ENCODE results near the gene ZNF532. TPM values are rescaled to one million over a fixed set of nuclear protein-coding genes. Genes with fewer than 3 reads are reported as not detected.

The ZNF532 gene
- total RNA-seq, 1 donor from 2014 or later, result 33.1 TPM

- DNase-seq (ENCODE audit: low read depth in 2 of 2), result no peak
Measured at GRCh38 chr18:58870130-58870529, 5.5 kb downstream of the ZNF532 start.

DNA sequence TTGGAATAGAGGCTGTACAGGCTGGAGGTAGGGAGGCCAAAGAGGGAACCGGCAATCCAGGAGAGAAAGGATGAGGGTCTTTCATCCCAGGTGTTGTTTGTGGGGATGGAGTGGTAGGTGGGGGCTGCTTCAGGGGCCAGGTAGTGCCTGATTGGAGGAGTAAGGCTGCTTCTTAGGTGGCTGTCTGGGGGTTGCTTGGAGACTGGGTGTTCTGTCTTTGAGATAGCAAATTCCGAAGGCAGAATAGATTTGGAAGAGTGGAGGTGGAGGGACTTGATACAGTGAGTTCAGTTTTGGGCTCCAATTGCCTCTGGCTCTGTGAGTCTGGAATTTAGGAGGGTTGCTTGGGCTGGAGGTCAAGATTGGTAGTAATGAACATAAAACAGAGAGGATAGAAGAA, 5.9 kb downstream of the ZNF532 start:
- DNase-seq (ENCODE audit: low read depth in 2 of 2), result no peak

- DNase-seq (ENCODE audit: low read depth in 2 of 2), result no peak
Measured at GRCh38 chr18:58871514-58872420, 7.1 kb downstream of the ZNF532 start.

DNA sequence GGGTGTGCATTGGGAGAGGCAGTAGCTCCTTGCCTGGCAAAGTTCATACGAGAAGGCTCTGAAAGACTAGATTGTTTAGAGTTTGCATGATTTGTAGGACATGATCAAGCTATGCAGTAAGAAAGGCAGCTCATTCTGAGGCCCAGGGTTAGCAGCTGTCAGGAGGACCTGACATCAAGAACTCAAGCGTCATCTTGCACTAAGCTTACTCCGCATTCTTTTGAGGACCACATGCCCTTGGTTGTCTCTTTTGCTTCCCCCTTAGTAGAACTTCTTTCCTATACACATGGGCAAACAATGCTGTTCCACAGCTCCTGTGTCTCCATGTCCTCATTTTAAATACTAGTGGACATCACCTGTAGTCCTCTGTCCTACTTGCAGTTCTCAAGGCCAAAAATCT, 14.0 kb downstream of the ZNF532 start:
- DNase-seq (ENCODE audit: low read depth in 2 of 2), result no peak

DNA sequence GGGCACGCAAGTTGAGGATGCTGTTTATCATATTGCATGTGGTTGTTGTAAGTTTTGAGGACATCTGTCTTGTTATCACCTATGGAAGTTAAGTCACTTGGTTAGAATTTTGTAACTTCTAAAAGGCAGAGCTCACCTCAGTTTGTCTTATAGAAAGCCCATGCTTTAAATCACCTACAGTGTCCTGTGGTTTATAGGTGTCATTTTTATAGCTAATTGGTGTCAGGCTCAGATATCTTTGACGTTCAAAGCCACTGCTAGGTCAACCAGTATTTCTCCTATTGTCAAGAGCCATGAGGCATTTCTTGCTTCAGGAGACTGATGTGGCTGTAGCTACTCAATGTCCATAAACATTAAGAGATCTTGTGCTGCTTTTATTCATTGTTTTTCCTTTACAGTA, 16.8 kb downstream of the ZNF532 start:
- no peak for DNase-seq (ENCODE audit: low read depth in 2 of 2)

- DNase-seq (ENCODE audit: low read depth in 2 of 2), result no peak
Measured at GRCh38 chr18:58882044-58882443, 17.4 kb downstream of the ZNF532 start.

DNA sequence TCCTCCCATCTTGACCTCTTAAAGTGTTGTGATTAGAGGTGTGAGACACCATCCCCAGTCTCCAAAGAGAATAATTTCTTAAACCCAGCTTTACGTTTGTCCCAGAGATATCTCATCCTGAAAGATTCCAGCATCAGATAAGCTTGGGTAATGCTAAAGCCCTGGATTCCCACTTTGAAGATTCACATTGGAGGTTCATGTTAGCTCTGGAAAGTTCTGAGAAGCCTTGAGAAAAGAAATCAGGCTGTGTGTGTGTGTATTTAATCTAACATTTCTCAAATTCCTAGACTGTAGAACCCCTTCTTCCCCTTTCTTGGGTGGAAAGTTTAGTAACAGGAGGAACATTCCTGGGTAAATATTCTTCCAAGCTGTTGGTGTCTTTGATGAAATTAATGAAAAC, 18.0 kb downstream of the ZNF532 start:
- no peak for DNase-seq (ENCODE audit: low read depth in 2 of 2)

GRCh38 chr18:58884680-58885079, 20.0 kb downstream of the ZNF532 start:
- DNase-seq (ENCODE audit: low read depth in 2 of 2), result no peak

DNA sequence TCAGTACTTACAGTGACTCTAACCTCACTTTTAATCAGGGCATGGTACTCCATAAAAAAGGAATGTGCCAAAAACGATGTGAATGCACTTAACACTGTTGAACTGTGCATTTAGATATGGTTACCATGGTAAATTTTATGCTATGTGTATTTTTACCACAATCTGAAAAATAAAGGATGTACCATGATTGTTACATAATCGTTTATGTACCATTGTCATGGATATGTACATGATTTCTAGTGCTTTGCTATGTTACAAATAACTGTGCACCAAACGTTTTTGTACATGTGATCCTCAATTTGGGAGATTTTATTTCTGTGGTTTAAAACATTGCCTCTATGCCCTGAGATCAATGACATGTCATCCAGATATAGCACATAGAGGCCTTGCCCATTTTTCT, 21.8 kb downstream of the ZNF532 start:
- DNase-seq (ENCODE audit: low read depth in 2 of 2), result no peak

GRCh38 chr18:58886864-58887612, 22.4 kb downstream of the ZNF532 start:
- no peak for DNase-seq (ENCODE audit: low read depth in 2 of 2)

DNA sequence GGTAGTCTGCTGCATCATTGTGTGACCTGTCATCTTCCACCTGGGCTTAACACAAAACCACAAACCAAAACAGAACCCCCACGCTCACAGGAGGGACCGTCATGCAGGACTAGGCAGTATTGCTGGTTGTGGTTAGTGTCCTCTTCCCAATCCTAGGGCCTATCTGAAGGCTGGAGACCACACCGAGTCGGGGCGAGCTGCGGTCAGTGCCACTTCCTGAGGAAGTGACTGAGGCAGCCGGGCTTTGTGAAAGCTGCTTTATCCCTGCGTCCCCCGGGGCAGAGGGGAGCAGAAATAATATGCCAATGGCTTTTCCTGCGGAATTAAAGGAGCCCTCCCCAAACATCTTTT, 22.9 kb downstream of the ZNF532 start:
- DNase-seq (ENCODE audit: low read depth in 2 of 2), result peak; percentile 50 to 89

DNA sequence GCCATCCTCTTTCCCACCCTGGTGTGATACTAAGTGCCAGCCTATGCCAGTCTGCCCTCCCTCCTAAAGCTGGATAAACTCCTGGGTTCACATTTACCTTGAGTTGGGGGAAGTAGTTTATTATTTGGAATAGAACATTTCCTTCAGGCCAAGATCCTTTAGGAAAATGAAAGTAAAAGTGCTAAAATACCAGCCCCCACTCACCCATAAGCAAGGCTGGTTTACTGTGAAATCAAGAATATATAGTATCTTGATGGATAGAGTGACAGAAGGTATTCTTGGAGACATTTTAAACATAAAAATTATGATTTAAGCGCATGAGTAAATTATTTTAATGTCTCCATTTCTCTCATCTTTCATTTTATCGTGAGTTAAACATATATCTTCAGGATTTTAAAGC, 27.1 kb downstream of the ZNF532 start:
- DNase-seq (ENCODE audit: low read depth in 2 of 2), result no peak

DNA sequence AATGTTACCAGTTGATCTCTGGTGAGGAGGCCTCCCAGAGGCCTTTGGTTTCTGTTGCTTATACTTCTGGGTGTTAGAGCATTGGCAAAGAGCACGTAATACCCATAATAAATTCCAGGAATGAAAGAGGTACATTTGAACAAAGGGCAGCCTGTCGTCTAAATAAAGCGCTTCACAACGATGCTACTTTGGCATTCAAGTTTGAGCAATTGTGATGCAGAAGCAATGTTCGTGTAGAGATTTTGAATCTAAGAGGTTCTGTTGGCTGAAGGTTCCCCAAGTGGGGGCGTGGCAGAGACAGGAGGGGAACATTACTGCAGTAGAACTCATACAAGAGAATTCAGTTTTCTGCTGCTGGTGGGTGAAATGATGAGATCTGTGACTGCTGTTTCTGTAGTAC, 27.8 kb downstream of the ZNF532 start:
- no peak for DNase-seq (ENCODE audit: low read depth in 2 of 2)

GRCh38 chr18:58893388-58894099, 28.9 kb downstream of the ZNF532 start:
- DNase-seq (ENCODE audit: low read depth in 2 of 2), result no peak

- no peak for DNase-seq (ENCODE audit: low read depth in 2 of 2)
Measured at GRCh38 chr18:58894930-58895329, 30.3 kb downstream of the ZNF532 start.

DNA sequence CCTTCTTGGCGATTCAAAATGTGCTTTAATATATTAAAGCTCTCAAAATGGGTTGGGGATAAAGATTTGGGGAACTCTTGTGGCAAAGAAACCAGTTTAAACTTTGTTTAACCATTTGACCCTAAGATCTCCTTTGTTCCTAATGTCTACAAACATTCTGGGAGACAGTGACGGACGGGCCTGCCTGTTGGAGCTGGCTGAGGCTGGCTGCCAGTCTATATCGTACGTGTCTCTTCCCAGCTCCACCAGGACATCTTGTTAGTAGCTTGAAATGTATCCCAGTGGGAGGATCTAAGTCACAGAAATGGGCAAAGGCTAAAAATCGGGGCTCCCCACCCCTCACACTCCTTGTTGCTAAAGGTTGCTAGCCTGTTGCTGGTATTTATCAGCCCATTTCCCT, 30.7 kb downstream of the ZNF532 start:
- no peak for DNase-seq (ENCODE audit: low read depth in 2 of 2)

- no peak for DNase-seq (ENCODE audit: low read depth in 2 of 2)
Measured at GRCh38 chr18:58896268-58896667, 31.6 kb downstream of the ZNF532 start.

DNA sequence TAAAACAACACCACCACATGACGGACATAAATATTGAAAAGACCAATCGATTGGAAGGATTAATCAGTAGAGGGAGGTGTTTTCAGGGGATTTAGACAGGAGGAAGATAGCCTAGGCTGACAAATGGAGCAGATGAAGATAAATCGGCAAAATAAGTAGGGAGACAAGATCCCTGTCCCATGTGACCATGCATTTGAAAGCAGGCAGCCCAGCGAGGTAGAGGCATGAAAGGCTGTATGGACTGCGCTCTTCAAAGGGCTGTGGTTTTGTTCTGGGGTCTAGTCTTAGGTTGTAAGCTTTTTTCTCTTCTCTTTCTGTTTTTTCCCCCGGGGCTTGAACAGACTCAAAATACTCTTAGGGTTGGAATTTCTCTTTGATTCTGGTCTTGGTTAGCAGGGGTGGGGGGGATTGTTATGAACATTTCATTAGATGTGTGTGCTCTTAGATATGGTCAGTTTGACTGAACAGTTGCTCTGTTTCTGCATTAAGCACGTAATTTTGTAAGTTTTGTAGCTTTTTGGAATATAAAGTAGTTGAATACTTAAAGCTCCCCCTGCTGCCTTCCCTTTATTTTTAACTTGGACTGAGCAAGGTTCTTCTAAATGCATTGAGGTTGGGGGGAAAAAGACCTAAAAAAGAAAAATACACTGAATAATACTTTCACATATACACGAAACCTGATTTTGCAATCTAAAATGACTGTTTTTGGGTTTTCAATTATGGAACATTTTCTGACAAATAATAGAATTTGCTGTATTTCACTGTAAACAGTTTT, 32.2 kb downstream of the ZNF532 start:
- DNase-seq (ENCODE audit: low read depth in 2 of 2), result no peak

DNA sequence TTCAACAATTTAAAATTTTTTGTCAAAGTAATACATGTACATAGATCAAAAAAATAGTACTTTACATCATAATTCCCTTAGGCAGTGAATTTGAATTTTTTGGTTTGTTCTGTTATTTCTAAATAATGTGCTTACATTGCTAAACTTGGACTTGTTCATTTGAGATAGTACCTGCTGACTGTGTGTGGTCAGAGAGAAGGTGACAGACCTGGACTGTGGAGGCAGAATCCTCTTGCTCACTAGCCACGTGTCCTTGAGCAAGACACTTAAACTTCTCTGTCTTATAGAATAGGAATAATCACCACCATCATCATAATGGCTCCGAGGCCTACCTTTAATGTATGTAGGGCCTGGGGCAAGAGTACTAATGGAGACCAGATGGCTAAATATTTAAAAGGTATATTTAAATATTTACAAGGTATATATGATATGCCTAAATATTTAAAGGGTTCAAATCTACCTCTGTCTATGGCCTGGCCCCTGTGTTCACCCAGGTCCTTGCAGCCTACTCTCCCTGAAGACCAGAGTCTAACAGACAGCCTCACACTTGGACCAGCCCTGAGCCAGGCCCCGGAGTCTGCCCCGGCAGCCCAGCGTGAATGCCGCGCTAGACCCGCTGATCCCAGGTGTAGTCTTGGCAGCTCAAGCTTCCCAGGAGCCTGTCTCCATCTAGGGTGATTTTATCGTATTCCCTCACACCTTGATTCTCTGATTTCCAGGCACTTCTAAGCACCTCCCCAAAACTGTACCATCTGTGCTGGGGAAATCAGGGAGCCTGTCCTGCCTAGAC, 33.5 kb downstream of the ZNF532 start:
- DNase-seq (ENCODE audit: low read depth in 2 of 2), result no peak

DNA sequence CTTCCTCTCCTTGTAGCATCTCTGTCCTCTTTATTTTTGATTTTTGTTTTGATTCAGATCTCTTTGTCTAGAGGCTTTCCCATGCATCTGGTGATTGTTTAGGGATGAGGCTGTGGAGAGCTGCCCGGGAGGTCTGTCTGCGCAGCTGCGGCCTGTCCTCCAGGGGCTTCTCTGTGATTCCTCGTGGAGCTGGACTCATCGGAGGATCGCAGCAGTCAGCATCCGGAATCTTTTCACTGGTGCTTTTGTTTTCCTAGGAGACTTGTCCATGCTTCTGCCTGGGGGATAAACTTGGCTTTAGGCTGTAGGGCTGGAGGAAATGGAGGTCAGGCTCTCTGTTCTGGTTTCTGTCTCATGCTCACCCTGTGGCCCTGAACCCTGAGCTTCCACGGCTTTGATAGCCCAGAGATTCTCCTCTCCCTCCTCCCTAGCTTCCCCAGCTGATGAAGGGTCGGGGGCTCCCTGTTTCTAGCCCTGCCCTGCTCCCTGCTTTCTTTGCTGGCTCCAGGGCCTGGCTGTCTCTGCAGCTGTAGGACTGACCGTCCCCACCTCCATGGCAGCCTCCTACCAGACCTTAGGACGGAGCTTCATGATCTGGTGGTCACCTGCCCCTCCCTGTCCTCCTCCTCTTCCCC, 35.5 kb downstream of the ZNF532 start:
- DNase-seq (ENCODE audit: low read depth in 2 of 2), result peak in 1 of 2 donors; percentile 49

All from dermis microvascular lymphatic vessel endothelial cell (primary cell).